A549 (cell line): ENCODE measurements around the gene RXRA. TPM values are rescaled to one million over a fixed set of nuclear protein-coding genes. Genes with fewer than 3 reads are reported as not detected.

Source experiments
- ATAC-seq, 2 experiments: fragments of 200-7000 bp in 1 of 2; fragments of >200 bp in 1 of 2; cut with Nextera tagmentation in 1 of 2; cut with Tn5 transposase in 1 of 2; 3 replicates each; pipeline versions ENCODE4 v1.8.0 to v1.9.1; 2018 to 2020; ENCODE audit warnings: mild to moderate bottlenecking in 1 of 2, moderate library complexity in 1 of 2
- CTCF ChIA-PET: fragments of 300-600 bp; sonication (Branson Sonifier 250); formaldehyde crosslinking; extraction: SDS; loops from one replicate; lab custom pipeline; 2021; ENCODE audit warnings: antibody characterized with exemption, inconsistent platforms; lab: Yijun Ruan, JAX
- POLR2A ChIA-PET: fragments of 350-600 bp; formaldehyde crosslinking; extraction: SDS; loops from one replicate; lab custom pipeline; 2021; ENCODE audit warnings: antibody characterized with exemption, inconsistent platforms; lab: Yijun Ruan, JAX
- DNase-seq, 2 experiments: peaks; one replicate each; pipeline versions ENCODE4 v3.0.0 to v3.0.0-alpha.2; 2011 to 2016; ENCODE audit warnings: low read depth in 1 of 2, low spot score in 1 of 2
- FAIRE-seq: peaks from 2 replicates; lab custom pipeline; 2011; peaks lifted over from hg19 to GRCh38; lab: Jason Lieb, UNC
- H3K27ac ChIP-seq, 2 experiments: fragments of >200 bp; sonication (Bioruptor Twin); formaldehyde crosslinking; 3 replicates each; pipeline ENCODE4 v1.5.1; 2016 to 2017
- H3K4me1 ChIP-seq: fragments of >200 bp; sonication (Bioruptor Twin); formaldehyde crosslinking; 3 replicates; pipeline ENCODE4 v1.6.1; 2016
- H3K4me2 ChIP-seq: fragments of >200 bp; sonication (Bioruptor Twin); formaldehyde crosslinking; 3 replicates; pipeline ENCODE4 v1.6.1; 2016
- H3K4me3 ChIP-seq: fragments of >200 bp; sonication (Bioruptor Twin); formaldehyde crosslinking; 3 replicates; pipeline ENCODE4 v1.5.1; 2016
- H3K9me3 ChIP-seq: fragments of >200 bp; sonication (Bioruptor Twin); formaldehyde crosslinking; 3 replicates; pipeline ENCODE4 v1.6.1; 2016
- BCL3 ChIP-seq: fragments of >200 bp; sonication (Bioruptor Twin); formaldehyde crosslinking; IDR thresholded peaks from 3 replicates; pipeline ENCODE4 v1.6.1; 2016
- CBX8 ChIP-seq: fragments of 200-600 bp; sonication (generic); IDR thresholded peaks from 2 replicates; pipeline ENCODE4 v1.6.1; 2016
- CEBPB ChIP-seq, 2 experiments: fragments of >200 bp in 1 of 2; sonication (Bioruptor Twin) in 1 of 2; formaldehyde crosslinking in 1 of 2; IDR thresholded peaks; 2 replicates each; pipeline ENCODE4 v1.6.1; 2012 to 2016
- CHD2 ChIP-seq: fragments of 150-350 bp; IDR thresholded peaks from 2 replicates; pipeline ENCODE4 v1.6.1; 2014; ENCODE audit warnings: low read length; ENCODE audit not compliant: partially characterized antibody
- EHMT2 ChIP-seq: fragments of 200-600 bp; sonication (generic); IDR thresholded peaks from 2 replicates; pipeline ENCODE4 v1.6.1; 2016; ENCODE audit warnings: antibody characterized with exemption, low read depth, mild to moderate bottlenecking, moderate library complexity
- ELK1 ChIP-seq: fragments of 150-350 bp; IDR thresholded peaks from 2 replicates; pipeline ENCODE4 v1.6.1; 2014; ENCODE audit warnings: low read depth, mild to moderate bottlenecking, low read length
- GATA3 ChIP-seq: IDR thresholded peaks from 2 replicates; pipeline ENCODE4 v1.6.1; 2012; ENCODE audit warnings: borderline replicate concordance
- HOXA7 ChIP-seq: fragments of 250-450 bp; sonication (Bioruptor Pico); IDR thresholded peaks from 2 replicates; pipeline ENCODE4 v1.5.0; 2020; ENCODE audit warnings: mild to moderate bottlenecking, moderate library complexity
- HOXB13 ChIP-seq: fragments of 250-450 bp; sonication (Bioruptor Pico); IDR thresholded peaks from 2 replicates; pipeline ENCODE4 v1.5.0; 2020; ENCODE audit warnings: low read depth, mild to moderate bottlenecking, moderate library complexity
- KDM1A ChIP-seq: fragments of 200-600 bp; sonication (generic); IDR thresholded peaks from 2 replicates; pipeline ENCODE4 v1.6.1; 2016; ENCODE audit warnings: low read depth, mild to moderate bottlenecking
- KDM5A ChIP-seq: fragments of 200-600 bp; sonication (generic); IDR thresholded peaks from 2 replicates; pipeline ENCODE4 v1.6.1; 2016; ENCODE audit warnings: antibody characterized with exemption, mild to moderate bottlenecking
- NR3C1 ChIP-seq: fragments of >200 bp; sonication (Bioruptor Twin); formaldehyde crosslinking; IDR thresholded peaks from 3 replicates; pipeline ENCODE4 v1.6.1; 2017
- POLR2AphosphoS2 ChIP-seq: conservative IDR thresholded peaks from 2 replicates; pipeline ENCODE4 v1.6.1; 2012; ENCODE audit warnings: low read length, improper control_type of control experiment, inconsistent platforms
- RCOR1 ChIP-seq: fragments of 150-350 bp; IDR thresholded peaks from 2 replicates; pipeline ENCODE4 v1.6.1; 2014; ENCODE audit warnings: antibody characterized with exemption, low read length, low read depth
- RFX5 ChIP-seq: fragments of 450-650 bp; IDR thresholded peaks from 2 replicates; pipeline ENCODE4 v1.7.1; 2014; ENCODE audit warnings: antibody characterized with exemption, mild to moderate bottlenecking, moderate library complexity
- TFCP2L1 ChIP-seq: fragments of 250-450 bp; sonication (Bioruptor Pico); IDR thresholded peaks from 2 replicates; pipeline ENCODE4 v1.5.0; 2021; ENCODE audit warnings: mild to moderate bottlenecking
- TP53 ChIP-seq: fragments of 250-450 bp; sonication (Bioruptor Pico); IDR thresholded peaks from 2 replicates; pipeline ENCODE4 v1.5.0; 2021; ENCODE audit warnings: mild to moderate bottlenecking, moderate library complexity
- USF2 ChIP-seq: fragments of 450-650 bp; IDR thresholded peaks from 2 replicates; pipeline ENCODE4 v1.6.1; 2014; ENCODE audit warnings: antibody characterized with exemption
- ZFP36 ChIP-seq: fragments of 450-650 bp; IDR thresholded peaks from 2 replicates; pipeline ENCODE4 v1.6.1; 2014; ENCODE audit warnings: borderline replicate concordance; ENCODE audit not compliant: partially characterized antibody
- WGBS: methylation state at CpG from one replicate; pipeline ENCODE4 v1.1.6; 2017; ENCODE audit errors: missing lambda C conversion rate; 5-methylcytosine and 5-hydroxymethylcytosine counted together
- polyA plus RNA-seq, 4 experiments: library from polyadenylated mRNA; depleted of rRNA in 3 of 4; stranded (reverse); fragments of >200 nt; fragmentation: RNase III in 1 of 4; extraction: RNeasy Plus Mini Kit Qiagen cat#74134 plus additional on column Dnase treatment in 1 of 4; gene quantifications; 2 replicates in 3 of 4; 3 replicates in 1 of 4; pipeline ENCODE4 v1.2.3, GENCODE V29; 2011 to 2017

Gene RXRA
- polyA plus RNA-seq, 2 of the 4 experiments (the other 2 are of a cell fraction) = 6.6 to 23.9 TPM

- ATAC-seq = no peak
- no peak for DNase-seq
- no peak for FAIRE-seq
- POLR2A ChIA-PET = no interaction called here
- Histone ChIP-seq H3K9me3 (no peaks in the 10 kb centered on the region), H3K27ac (peak overlapping the region in 1 of 2 experiments; percentile 41; a peak in 1 of 6 replicates), H3K4me3 (no peak overlapping the region), H3K4me1 (no peaks in the 10 kb centered on the region), H3K4me2 (no peak overlapping the region)
- no peak for TF ChIP-seq CBX8
- no peak for TF ChIP-seq KDM1A
- no peak for TF ChIP-seq GATA3
- no peak for TF ChIP-seq NR3C1
- no peak for TF ChIP-seq RFX5
- no peak for TF ChIP-seq ZFP36
- CTCF ChIA-PET = interaction anchor here (0.7 to 2.4 kb wide), 5 partner anchors 9 to 173 kb away, joined by 3 to 7 read pairs (median 4); no protein-coding TSS in a partner anchor
- 90% methylated on average over 7 of the region's 16 CpGs for WGBS
Measured at GRCh38 chr9:134343637-134344036, 17.4 kb downstream of the RXRA start.

- Histone ChIP-seq H3K4me1 (no peaks in the 10 kb centered on the region), H3K4me3 (no peak overlapping the region), H3K9me3 (no peaks in the 10 kb centered on the region), H3K27ac (peak overlapping the region in 1 of 2 experiments; percentile 41; a peak in 2 of 6 replicates), H3K4me2 (no peak overlapping the region)
- TF ChIP-seq HOXB13 (CRISPR knock-in tag) (no peak), CEBPB (IDR thresholded peaks at IDR 0.05) (no peak), EHMT2 (no peak), NR3C1 (no peak)
- FAIRE-seq (no peak), DNase-seq (no peak), ATAC-seq (peak in 1 of 2 experiments; percentile 26; a peak in 3 of 6 replicates)
- 91% methylated on average over 12 of the region's 17 CpGs for WGBS
- ChIA-PET CTCF (interaction anchor here (0.7 to 2.4 kb wide), 5 partner anchors 10 to 173 kb away, joined by 3 to 7 read pairs (median 4); no protein-coding TSS in a partner anchor), POLR2A (no interaction called here)
Measured at GRCh38 chr9:134344068-134344799, 18.0 kb downstream of the RXRA start.

- ATAC-seq (no peak; a peak in 1 of 6 replicates), DNase-seq (no peak), FAIRE-seq (no peak)
- Histone ChIP-seq H3K4me1 (no peaks in the 10 kb centered on the region), H3K4me3 (no peak overlapping the region), H3K27ac (0 out of 6 replicates have a peak overlapping the region, but pooled peaks of 1 of the 2 experiments have one; percentile 41), H3K9me3 (no peaks in the 10 kb centered on the region), H3K4me2 (no peak overlapping the region)
- ChIA-PET CTCF (interaction anchor here (1.1 to 2.4 kb wide), 3 partner anchors 10 to 174 kb away, joined by 3 to 7 read pairs (median 4); no protein-coding TSS in a partner anchor), POLR2A (interaction anchor here (0.6 kb wide), 1 partner anchor 61 kb away, joined by 6 read pairs; no protein-coding TSS in a partner anchor)
- WGBS = 95% methylated on average over 12 of the region's 14 CpGs
- TF ChIP-seq CHD2 = no peak
- no peak for TF ChIP-seq TP53
- no peak for TF ChIP-seq HOXA7 (CRISPR knock-in tag)
- TF ChIP-seq POLR2AphosphoS2 = no peak
- TF ChIP-seq TFCP2L1 = no peak
- TF ChIP-seq RCOR1 = no peak
- no peak for TF ChIP-seq BCL3
- TF ChIP-seq USF2 = no peak
- no peak for TF ChIP-seq KDM5A
- TF ChIP-seq ELK1 = no peak
- TF ChIP-seq, all 56 proteins: peak for 0
Measured at GRCh38 chr9:134344800-134345310, 18.6 kb downstream of the RXRA start.
